ENCODE measurements around the gene DYRK3. TPM values are rescaled to one million over a fixed set of nuclear protein-coding genes. Genes with fewer than 3 reads are reported as not detected.

Gene DYRK3
- total and polyA plus RNA-seq, 8 donors = 1.2 to 21.9 (median 2.9) TPM; not detected in 1

DNA sequence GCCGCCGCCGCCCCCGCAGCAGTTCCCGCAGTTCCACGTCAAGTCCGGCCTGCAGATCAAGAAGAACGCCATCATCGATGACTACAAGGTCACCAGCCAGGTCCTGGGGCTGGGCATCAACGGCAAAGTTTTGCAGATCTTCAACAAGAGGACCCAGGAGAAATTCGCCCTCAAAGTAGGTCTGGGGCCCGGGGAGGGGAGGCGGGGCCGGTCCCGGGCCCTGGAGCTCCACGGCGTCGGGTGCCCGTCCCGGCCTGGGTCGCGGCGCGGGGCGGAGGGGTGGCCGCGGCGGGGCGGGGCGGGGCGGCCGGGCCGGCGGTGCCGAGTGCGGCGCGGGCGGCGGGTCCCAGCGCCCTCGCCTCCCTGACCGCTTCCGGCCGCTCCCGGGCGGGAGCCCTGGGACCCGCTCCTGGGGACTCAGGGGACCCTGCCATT lies 50.0 kb downstream of the DYRK3 start:
- 0 to 1% (median 0%) methylated on average over 10 to 48 of the region's 48 CpGs for WGBS, 5 donors
- no peak for DNase-seq
- peak overlapping the region; percentile 84 to 100 (median 98) for H3K27ac ChIP-seq
- H3K27me3 ChIP-seq = no peaks in the 10 kb centered on the region
- peaks cover 38 to 55% (median 49%) of the 10 kb centered on the region in 4 donors for H3K4me1 ChIP-seq
- H3K4me3 ChIP-seq = peak overlapping the region; percentile 69 to 92 (median 82)
- H3K9me3 ChIP-seq = no peaks in the 10 kb centered on the region
- intact Hi-C loops (cut with DNase I; ENCODE audit: low total_unique reads) = no loop called here
- TF ChIP-seq, protein P1, sequence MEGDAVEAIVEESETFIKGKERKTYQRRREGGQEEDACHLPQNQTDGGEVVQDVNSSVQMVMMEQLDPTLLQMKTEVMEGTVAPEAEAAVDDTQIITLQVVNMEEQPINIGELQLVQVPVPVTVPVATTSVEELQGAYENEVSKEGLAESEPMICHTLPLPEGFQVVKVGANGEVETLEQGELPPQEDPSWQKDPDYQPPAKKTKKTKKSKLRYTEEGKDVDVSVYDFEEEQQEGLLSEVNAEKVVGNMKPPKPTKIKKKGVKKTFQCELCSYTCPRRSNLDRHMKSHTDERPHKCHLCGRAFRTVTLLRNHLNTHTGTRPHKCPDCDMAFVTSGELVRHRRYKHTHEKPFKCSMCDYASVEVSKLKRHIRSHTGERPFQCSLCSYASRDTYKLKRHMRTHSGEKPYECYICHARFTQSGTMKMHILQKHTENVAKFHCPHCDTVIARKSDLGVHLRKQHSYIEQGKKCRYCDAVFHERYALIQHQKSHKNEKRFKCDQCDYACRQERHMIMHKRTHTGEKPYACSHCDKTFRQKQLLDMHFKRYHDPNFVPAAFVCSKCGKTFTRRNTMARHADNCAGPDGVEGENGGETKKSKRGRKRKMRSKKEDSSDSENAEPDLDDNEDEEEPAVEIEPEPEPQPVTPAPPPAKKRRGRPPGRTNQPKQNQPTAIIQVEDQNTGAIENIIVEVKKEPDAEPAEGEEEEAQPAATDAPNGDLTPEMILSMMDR (IDR thresholded peaks at IDR 0.05) = no peak
- TF ChIP-seq EP300 (IDR thresholded peaks at IDR 0.05) = no peak
- TF ChIP-seq POLR2A (IDR thresholded peaks at IDR 0.05) = no peak
- TF ChIP-seq POLR2AphosphoS5 (IDR thresholded peaks at IDR 0.05) = no peak
- H3K36me3 ChIP-seq = no peaks in the 10 kb centered on the region

DNA sequence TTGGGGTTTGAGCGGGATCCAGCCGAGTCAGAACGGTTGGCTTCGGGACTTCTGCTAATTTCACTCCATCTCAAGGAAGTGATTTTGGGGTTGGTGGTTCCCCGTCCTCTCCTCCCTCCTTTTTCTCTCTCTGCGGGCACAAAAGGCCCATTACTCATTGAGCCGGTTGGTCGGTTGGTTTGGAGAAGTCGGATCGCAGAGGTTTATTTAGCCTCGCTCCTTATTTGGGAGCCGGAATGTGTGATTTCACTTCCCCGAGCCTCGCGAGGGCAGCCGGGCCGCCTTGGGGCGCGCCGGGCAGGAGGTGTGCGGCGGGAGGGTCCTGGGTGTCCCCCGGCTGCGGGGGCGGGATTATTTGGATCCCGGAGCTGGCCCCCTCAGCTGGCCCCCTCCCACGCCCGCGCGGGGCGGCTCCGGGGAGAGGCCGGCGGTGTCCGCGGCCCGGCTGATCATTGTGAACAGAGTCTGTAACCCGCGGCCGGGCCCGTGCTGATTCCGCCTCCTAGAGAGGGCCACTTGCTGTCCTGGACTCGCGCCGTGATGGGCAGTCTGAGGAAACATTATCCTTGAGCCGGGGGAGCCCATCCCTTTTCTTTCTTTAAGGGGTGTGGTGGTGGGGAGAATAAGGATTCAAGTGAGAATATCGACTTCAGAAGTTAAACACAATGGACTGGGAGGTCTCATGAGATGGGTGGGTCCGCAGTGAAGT lies 50.6 kb downstream of the DYRK3 start:
- Histone ChIP-seq H3K4me3 (peak overlapping the region; percentile 69 to 92 (median 82)), H3K4me1 (peaks cover 44 to 60% (median 55%) of the 10 kb centered on the region in 4 donors), H3K36me3 (no peaks in the 10 kb centered on the region), H3K27ac (peak overlapping the region; percentile 84 to 100 (median 98)), H3K27me3 (no peaks in the 10 kb centered on the region), H3K9me3 (no peaks in the 10 kb centered on the region)
- WGBS, 5 donors = 0 to 1% (median 0%) methylated on average over 12 to 48 of the region's 48 CpGs
- intact Hi-C loops (cut with DNase I; ENCODE audit: low total_unique reads) = no loop called here
- TF ChIP-seq POLR2A (IDR thresholded peaks at IDR 0.05) (peak in 1 of 4 donors; percentile 12), EP300 (IDR thresholded peaks at IDR 0.05) (no peak), POLR2AphosphoS5 (IDR thresholded peaks at IDR 0.05) (peak; percentile 49 to 63 (median 61))
- TF ChIP-seq, protein P1 (IDR thresholded peaks at IDR 0.05) = no peak
- peak; percentile 60 to 86 for DNase-seq

DNA sequence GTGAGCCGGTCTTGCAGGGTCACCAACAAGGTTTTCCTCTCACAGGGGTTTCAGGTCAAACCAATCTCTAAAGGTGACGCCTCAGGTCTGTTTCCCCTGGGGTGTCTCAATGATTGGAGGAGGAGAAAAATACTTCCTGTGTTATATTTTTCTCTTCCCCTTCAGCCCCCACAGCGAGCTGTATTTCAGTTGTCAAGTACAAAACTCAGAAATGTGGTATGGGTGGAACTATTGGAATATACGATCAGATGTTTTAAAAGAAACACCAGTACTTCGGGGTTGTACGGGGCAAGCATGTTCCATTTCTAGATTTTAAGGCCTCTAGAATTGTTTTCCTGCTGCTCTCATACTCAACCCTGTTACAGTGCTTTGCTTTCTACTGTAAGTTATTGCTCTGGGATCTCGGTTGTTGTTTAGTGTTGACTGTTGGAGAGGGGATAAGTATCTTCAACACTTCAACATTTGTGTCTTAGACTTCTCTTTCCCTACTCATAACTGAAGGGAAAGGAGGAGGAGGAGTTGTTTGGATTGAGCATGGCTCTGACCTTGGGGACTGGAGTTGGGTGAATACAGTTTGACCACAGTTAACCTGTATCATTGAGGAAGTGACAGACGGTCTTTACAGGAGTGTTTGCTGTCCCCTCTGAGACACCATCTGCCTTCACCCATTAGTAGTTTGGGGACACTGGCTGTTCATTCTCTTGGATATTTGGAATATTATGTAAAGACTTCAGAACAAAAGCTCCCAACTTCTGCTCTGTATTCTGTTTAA lies 51.3 kb downstream of the DYRK3 start:
- WGBS, 5 donors = 3 to 6% (median 3%) methylated on average over 8 of the region's 8 CpGs
- intact Hi-C loops (cut with DNase I; ENCODE audit: low total_unique reads) = no loop called here
- TF ChIP-seq, protein P1 (IDR thresholded peaks at IDR 0.05) = no peak
- TF ChIP-seq EP300 (IDR thresholded peaks at IDR 0.05) = no peak
- TF ChIP-seq POLR2A (IDR thresholded peaks at IDR 0.05) = no peak
- no peak for TF ChIP-seq POLR2AphosphoS5 (IDR thresholded peaks at IDR 0.05)
- Histone ChIP-seq H3K27ac (peak overlapping the region; percentile 84 to 100 (median 98)), H3K9me3 (no peaks in the 10 kb centered on the region), H3K4me3 (peak overlapping the region; percentile 69 to 92 (median 82)), H3K27me3 (no peaks in the 10 kb centered on the region), H3K36me3 (no peaks in the 10 kb centered on the region), H3K4me1 (peaks cover 51 to 66% (median 62%) of the 10 kb centered on the region in 4 donors)
- no peak for DNase-seq

DNA sequence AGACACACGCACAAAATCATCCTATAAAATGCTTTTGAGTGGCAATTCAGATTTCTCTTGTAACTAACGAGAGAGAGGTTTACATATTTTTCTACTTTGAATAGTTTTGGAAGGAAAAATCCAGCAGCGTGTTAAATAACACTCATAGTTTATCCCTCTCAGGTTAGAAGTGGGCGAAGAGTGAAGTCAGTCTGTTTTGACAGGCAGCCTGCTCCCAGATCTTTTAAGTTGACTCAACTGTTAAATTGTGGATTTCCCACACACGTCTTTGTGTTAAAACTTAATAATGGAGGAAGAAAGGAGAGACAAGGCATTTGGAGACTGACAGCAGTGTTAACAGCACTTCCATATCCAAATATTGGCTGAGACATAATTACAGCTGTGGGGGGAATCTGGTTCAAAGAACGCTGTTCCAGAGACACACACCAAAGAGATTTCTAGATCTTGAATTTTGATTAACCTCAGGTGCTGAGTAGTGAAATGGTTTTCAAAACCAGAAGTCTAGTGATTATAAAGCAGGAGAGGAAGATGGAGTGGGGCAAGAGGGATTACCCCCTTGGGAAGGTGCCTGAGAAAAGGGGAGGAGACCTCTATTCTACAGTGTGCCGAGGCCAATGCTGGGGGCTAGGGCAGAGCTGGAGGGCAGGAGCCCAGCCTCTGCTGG lies 52.0 kb downstream of the DYRK3 start:
- no peak for DNase-seq
- H3K4me1 ChIP-seq = peaks cover 59 to 71% (median 69%) of the 10 kb centered on the region in 4 donors
- H3K36me3 ChIP-seq = no peaks in the 10 kb centered on the region
- intact Hi-C loops (cut with DNase I; ENCODE audit: low total_unique reads) = no loop called here
- peak overlapping the region; percentile 62 to 100 (median 98) for H3K27ac ChIP-seq
- H3K9me3 ChIP-seq = no peaks in the 10 kb centered on the region
- WGBS, 5 donors = 41 to 56% (median 55%) methylated on average over 7 of the region's 7 CpGs
- peak overlapping the region in 3 of 4 donors; percentile 69 to 92 (median 75) for H3K4me3 ChIP-seq
- H3K27me3 ChIP-seq = no peaks in the 10 kb centered on the region
- TF ChIP-seq POLR2A (IDR thresholded peaks at IDR 0.05) (no peak), POLR2AphosphoS5 (IDR thresholded peaks at IDR 0.05) (no peak), EP300 (IDR thresholded peaks at IDR 0.05) (no peak)
- TF ChIP-seq, protein P1 (IDR thresholded peaks at IDR 0.05) = no peak

Data from stomach (tissue), 9 donors.